Tibial nerve (tissue), 4 donors: Measurements from ENCODE around the gene CHRNA4. TPM values are rescaled to one million over a fixed set of nuclear protein-coding genes. Genes with fewer than 3 reads are reported as not detected.

Source experiments
- DNase-seq, 2 donors: peaks; one replicate each; pipeline ENCODE4 v3.0.0-alpha.2; 2019; ENCODE audit warnings: low spot score in 2 of 2
- H3K27ac ChIP-seq, 4 donors: fragments of 200-600 bp; sonication (generic) in 3 of 4; one replicate each; pipeline ENCODE4 v1.5.1; 2017 to 2019; ENCODE audit warnings: mild to moderate bottlenecking in 1 of 4
- H3K27me3 ChIP-seq, 2 donors: fragments of 200-600 bp; sonication (generic) in 1 of 2; one replicate each; pipeline versions ENCODE4 v1.5.1 to v1.6.0; 2017 to 2019
- H3K36me3 ChIP-seq, 3 donors: fragments of 200-600 bp; sonication (generic); one replicate each; pipeline ENCODE4 v1.5.1; 2018 to 2019
- H3K4me1 ChIP-seq, 4 donors: fragments of 200-600 bp; sonication (generic) in 3 of 4; one replicate each; pipeline ENCODE4 v1.5.1; 2017 to 2019
- H3K4me3 ChIP-seq, 4 donors: fragments of 200-600 bp; sonication (generic) in 3 of 4; one replicate each; pipeline ENCODE4 v1.5.1; 2017 to 2019; ENCODE audit warnings: mild to moderate bottlenecking in 1 of 4, moderate library complexity in 1 of 4
- H3K9me3 ChIP-seq, 4 donors: fragments of 200-600 bp; sonication (generic) in 3 of 4; one replicate each; pipeline ENCODE4 v1.5.1; 2017 to 2019
- CTCF ChIP-seq, 5 experiments: fragments of 200-600 bp in 3 of 5; fragments of 450-650 bp in 2 of 5; sonication (generic) in 3 of 5; IDR thresholded peaks; one replicate each; pipeline ENCODE4 v1.5.1; 2016 to 2019; ENCODE audit warnings: antibody characterized with exemption in 5 of 5, mild to moderate bottlenecking in 3 of 5, moderate library complexity in 2 of 5
- EP300 ChIP-seq, 2 donors: sonication (generic); formaldehyde crosslinking; IDR thresholded peaks; one replicate each; pipeline ENCODE4 v1.6.1; 2017; ENCODE audit warnings: antibody characterized with exemption in 2 of 2, mild to moderate bottlenecking in 1 of 2
- POLR2A ChIP-seq, 2 donors: fragments of 450-650 bp; IDR thresholded peaks; one replicate each; pipeline ENCODE4 v1.6.1; 2017; ENCODE audit warnings: antibody characterized with exemption in 2 of 2, mild to moderate bottlenecking in 2 of 2, moderate library complexity in 2 of 2
- WGBS, 2 donors: methylation state at CpG; one replicate each; pipeline ENCODE4 v1.1.5; 2018; 5-methylcytosine and 5-hydroxymethylcytosine counted together
- total RNA-seq, 4 donors: library from RNA; depleted of rRNA; stranded (reverse); fragments of >200 nt; gene quantifications; one replicate each; pipeline ENCODE4 v1.1.0, GENCODE V29; 2016

CHRNA4 gene
- total RNA-seq, 4 donors from 2014 or later = 0.20 to 1.5 TPM; not detected in 2

GRCh38 chr20:63363013-63363957 is 2.1 kb upstream of the CHRNA4 start:
- no peaks in the 10 kb centered on the region for H3K9me3 ChIP-seq
- WGBS, 2 donors = 53 to 65% methylated on average over 14 to 23 of the region's 23 CpGs
- H3K27me3 ChIP-seq = peaks cover 2 to 94% of the 10 kb centered on the region in 2 donors

GRCh38 chr20:63362436-63363009 is 1.4 kb upstream of the CHRNA4 start:
- Histone ChIP-seq H3K27ac (no peak overlapping the region), H3K9me3 (no peaks in the 10 kb centered on the region), H3K4me1 (peaks cover 0 to 12% (median 3%) of the 10 kb centered on the region in 4 donors), H3K36me3 (no peaks in the 10 kb centered on the region), H3K4me3 (no peak overlapping the region), H3K27me3 (peaks cover 2 to 90% of the 10 kb centered on the region in 2 donors)
- 62 to 78% methylated on average over 12 to 16 of the region's 16 CpGs for WGBS, 2 donors
- TF ChIP-seq EP300 (IDR thresholded peaks at IDR 0.05) (no peak), POLR2A (IDR thresholded peaks at IDR 0.05) (no peak), CTCF (IDR thresholded peaks at IDR 0.05) (no peak)
- DNase-seq = no peak

More at GRCh38 chr20:63363013-63363957, 2.1 kb upstream of the CHRNA4 start:
- no peak overlapping the region for H3K4me3 ChIP-seq
- DNase-seq = no peak
- TF ChIP-seq POLR2A (IDR thresholded peaks at IDR 0.05) (no peak), EP300 (IDR thresholded peaks at IDR 0.05) (no peak), CTCF (IDR thresholded peaks at IDR 0.05) (no peak)
- no peak overlapping the region for H3K27ac ChIP-seq
- peaks cover 0 to 12% (median 3%) of the 10 kb centered on the region in 4 donors for H3K4me1 ChIP-seq
- no peaks in the 10 kb centered on the region for H3K36me3 ChIP-seq

GRCh38 chr20:63361519-63362435 is 628 bp upstream of the CHRNA4 start:
- no peak overlapping the region for H3K4me3 ChIP-seq
- H3K27ac ChIP-seq = no peak overlapping the region
- H3K4me1 ChIP-seq = peaks cover 0 to 12% (median 3%) of the 10 kb centered on the region in 4 donors
- no peaks in the 10 kb centered on the region for H3K36me3 ChIP-seq
- H3K9me3 ChIP-seq = no peaks in the 10 kb centered on the region
- DNase-seq = no peak
- 12 to 21% methylated on average over 22 to 48 of the region's 50 CpGs for WGBS, 2 donors
- H3K27me3 ChIP-seq = peaks cover 2 to 83% of the 10 kb centered on the region in 2 donors
- TF ChIP-seq POLR2A (IDR thresholded peaks at IDR 0.05) = no peak
- no peak for TF ChIP-seq EP300 (IDR thresholded peaks at IDR 0.05)
- no peak for TF ChIP-seq CTCF (IDR thresholded peaks at IDR 0.05)

GRCh38 chr20:63359937-63360849 is 956 bp downstream of the CHRNA4 start:
- peaks cover 2 to 77% of the 10 kb centered on the region in 2 donors for H3K27me3 ChIP-seq
- no peaks in the 10 kb centered on the region for H3K36me3 ChIP-seq
- H3K4me1 ChIP-seq = peaks cover 0 to 12% (median 3%) of the 10 kb centered on the region in 4 donors
- no peak overlapping the region for H3K4me3 ChIP-seq
- no peak overlapping the region for H3K27ac ChIP-seq
- TF ChIP-seq EP300 (IDR thresholded peaks at IDR 0.05) (no peak), POLR2A (IDR thresholded peaks at IDR 0.05) (no peak)
- no peaks in the 10 kb centered on the region for H3K9me3 ChIP-seq
- no peak for DNase-seq
- WGBS, 2 donors = 21 to 28% methylated on average over 32 to 38 of the region's 38 CpGs
